NB4 (cell line): ENCODE results near the gene SNUPN.

ENCODE experiments used
- CTCF ChIP-seq: IDR thresholded peaks from one replicate; pipeline ENCODE4 v1.5.1; 2012; ENCODE audit warnings: low read depth, low read length
- MAX ChIP-seq: IDR thresholded peaks from 2 replicates; pipeline ENCODE4 v1.6.1; 2011; ENCODE audit warnings: low read depth, low read length
- POLR2A ChIP-seq: IDR thresholded peaks from 2 replicates; pipeline ENCODE4 v1.6.1; 2011; ENCODE audit warnings: mild to moderate bottlenecking; ENCODE audit not compliant: insufficient read length; ENCODE audit errors: extremely low read depth

GRCh38 chr15:75606711-75607699 is 18.5 kb downstream of the SNUPN start:
- TF ChIP-seq CTCF (no peak), POLR2A (no peak), MAX (no peak)
